SK-N-SH treated with all-trans-retinoic acid at 6 μM for 48 hours (cell line): ENCODE results near the gene NDUFAF2.

Experiments
- ARNTL ChIP-seq: fragments of 450-650 bp; formaldehyde crosslinking; IDR thresholded peaks from 2 replicates; pipeline ENCODE4 v1.5.0; 2020; ENCODE audit warnings: low read depth, mild to moderate bottlenecking, moderate library complexity, borderline replicate concordance
- ESRRG ChIP-seq: fragments of 250-450 bp; sonication (Bioruptor Pico); IDR thresholded peaks from 2 replicates; pipeline ENCODE4 v1.6.1; 2021; ENCODE audit warnings: mild to moderate bottlenecking
- ISL1 ChIP-seq: fragments of 250-450 bp; sonication (Bioruptor Pico); IDR thresholded peaks from 2 replicates; pipeline ENCODE4 v2.1.2; 2022; ENCODE audit warnings: mild to moderate bottlenecking, moderate library complexity
- ZFP30 ChIP-seq: fragments of 450-650 bp; formaldehyde crosslinking; IDR thresholded peaks from 2 replicates; pipeline ENCODE4 v1.5.0; 2022; ENCODE audit warnings: mild to moderate bottlenecking, moderate library complexity
- TF ChIP-seq, protein P1 (sequence below): fragments of 250-450 bp; sonication (Bioruptor Pico); IDR thresholded peaks from 2 replicates; pipeline ENCODE4 v1.5.1; 2021; ENCODE audit warnings: mild to moderate bottlenecking, moderate library complexity

DNA sequence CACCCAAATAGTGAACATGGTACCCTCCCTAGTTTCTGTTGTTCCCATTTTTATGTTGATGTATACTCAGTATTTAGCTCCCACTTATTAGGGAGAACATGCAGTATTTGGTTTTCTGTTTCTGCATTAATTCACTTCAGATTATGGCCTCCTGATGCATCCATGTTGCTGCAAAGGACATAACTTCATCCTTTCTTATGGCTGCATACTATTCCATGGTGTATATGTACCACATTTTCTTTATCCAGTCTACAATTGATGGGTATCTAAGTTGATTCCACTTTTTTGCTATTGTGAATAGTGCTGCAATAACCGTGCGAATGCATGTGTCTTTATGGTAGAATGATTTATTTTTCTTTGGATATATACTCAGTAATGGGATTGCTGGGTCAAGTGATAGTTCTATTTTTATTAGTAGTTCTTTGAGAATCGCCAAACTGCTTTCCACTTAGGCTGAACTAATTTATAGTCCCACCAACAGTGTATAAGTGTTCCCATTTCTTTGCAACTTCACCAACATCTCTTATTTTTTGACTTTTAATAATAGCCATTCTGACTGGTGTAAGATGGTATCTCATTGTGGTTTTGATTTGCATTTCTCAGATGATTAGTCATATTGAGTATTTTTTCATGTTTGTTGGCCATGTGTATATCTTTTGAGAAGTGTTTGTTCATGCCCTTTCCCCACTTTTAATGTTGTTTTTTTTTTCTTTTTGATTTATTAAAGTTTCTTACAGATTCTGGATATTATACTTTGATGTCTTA is 137.7 kb downstream of the NDUFAF2 start:
- TF ChIP-seq ZFP30 (no peak), ISL1 (CRISPR knock-in tag) (no peak), ESRRG (no peak), ARNTL (CRISPR knock-in tag) (no peak)
- TF ChIP-seq, protein P1, sequence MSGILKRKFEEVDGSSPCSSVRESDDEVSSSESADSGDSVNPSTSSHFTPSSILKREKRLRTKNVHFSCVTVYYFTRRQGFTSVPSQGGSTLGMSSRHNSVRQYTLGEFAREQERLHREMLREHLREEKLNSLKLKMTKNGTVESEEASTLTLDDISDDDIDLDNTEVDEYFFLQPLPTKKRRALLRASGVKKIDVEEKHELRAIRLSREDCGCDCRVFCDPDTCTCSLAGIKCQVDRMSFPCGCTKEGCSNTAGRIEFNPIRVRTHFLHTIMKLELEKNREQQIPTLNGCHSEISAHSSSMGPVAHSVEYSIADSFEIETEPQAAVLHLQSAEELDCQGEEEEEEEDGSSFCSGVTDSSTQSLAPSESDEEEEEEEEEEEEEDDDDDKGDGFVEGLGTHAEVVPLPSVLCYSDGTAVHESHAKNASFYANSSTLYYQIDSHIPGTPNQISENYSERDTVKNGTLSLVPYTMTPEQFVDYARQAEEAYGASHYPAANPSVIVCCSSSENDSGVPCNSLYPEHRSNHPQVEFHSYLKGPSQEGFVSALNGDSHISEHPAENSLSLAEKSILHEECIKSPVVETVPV (CRISPR knock-in tag): no peak
